ENCODE results near the gene SLU7. TPM values are rescaled to one million over a fixed set of nuclear protein-coding genes. Genes with fewer than 3 reads are reported as not detected.

Gene SLU7
- total RNA-seq, 1 experiment from 2014 or later, result 43.6 TPM

- TF ChIP-seq FOSL1 (IDR thresholded peaks at IDR 0.05; ENCODE audit: low read depth) (no peak), CTCF (IDR thresholded peaks at IDR 0.05 in 2 of 3, conservative IDR thresholded peaks at IDR 0.05 in 1 of 3; ENCODE audit: borderline replicate concordance in 1 of 3, insufficient read depth in 1 of 3, low read depth in 2 of 3, low read length in 2 of 3) (no peak), EZH2 (IDR thresholded peaks at IDR 0.05) (no peak), YY1 (IDR thresholded peaks at IDR 0.05; ENCODE audit: extremely low read depth, insufficient replicate concordance, low read depth, low read length) (no peak)
Observed at GRCh38 chr5:160452795-160453194, 33.9 kb upstream of the SLU7 start (continued).

DNA sequence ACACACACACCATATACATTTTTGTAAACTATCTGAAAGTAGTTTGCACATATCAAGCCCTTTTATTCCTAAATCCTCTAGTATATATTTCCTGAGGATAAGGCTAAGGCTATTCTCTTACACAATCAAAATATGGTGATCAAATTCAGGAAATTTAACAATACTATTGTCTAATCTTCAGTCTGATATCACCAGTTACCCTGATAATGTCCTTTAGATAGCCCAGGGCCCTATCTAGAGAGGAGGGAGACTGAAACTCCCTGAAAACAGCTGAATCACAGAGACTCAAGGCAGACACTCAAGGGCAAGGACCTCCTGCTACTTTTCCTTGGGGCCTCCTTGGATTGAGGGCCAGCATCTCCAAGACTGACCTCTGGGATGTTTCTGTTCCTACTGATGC lies 33.2 kb upstream of the SLU7 start:
- ATAC-seq (no peak), DNase-seq (ENCODE audit: low read depth, low spot score) (no peak)
- no peak overlapping the region for H2AFZ ChIP-seq (ENCODE audit: low read depth, low read length, poor library complexity, severe bottlenecking)
- no peaks in the 10 kb centered on the region for H3K36me3 ChIP-seq (ENCODE audit: control insufficient read depth in 1 of 2, insufficient read depth in 2 of 2, low read length in 2 of 2)
- TF ChIP-seq RAD21 (IDR thresholded peaks at IDR 0.05; ENCODE audit: low read depth) (no peak), SRF (IDR thresholded peaks at IDR 0.05; ENCODE audit: low read depth) (no peak), TCF7L2 (IDR thresholded peaks at IDR 0.05; ENCODE audit: borderline replicate concordance, extremely low read depth, insufficient read depth, insufficient read length) (no peak), ELF1 (IDR thresholded peaks at IDR 0.05; ENCODE audit: borderline replicate concordance, low read depth) (no peak), YY1 (IDR thresholded peaks at IDR 0.05; ENCODE audit: extremely low read depth, insufficient replicate concordance, low read depth, low read length) (no peak), JUND (IDR thresholded peaks at IDR 0.05) (no peak), SP1 (IDR thresholded peaks at IDR 0.05; ENCODE audit: low read depth) (no peak), ZFX (IDR thresholded peaks at IDR 0.05) (no peak), POLR2A (IDR thresholded peaks at IDR 0.05; ENCODE audit: borderline replicate concordance, extremely low read depth, insufficient read depth, insufficient read length) (no peak)
- TF ChIP-seq, protein P1, sequence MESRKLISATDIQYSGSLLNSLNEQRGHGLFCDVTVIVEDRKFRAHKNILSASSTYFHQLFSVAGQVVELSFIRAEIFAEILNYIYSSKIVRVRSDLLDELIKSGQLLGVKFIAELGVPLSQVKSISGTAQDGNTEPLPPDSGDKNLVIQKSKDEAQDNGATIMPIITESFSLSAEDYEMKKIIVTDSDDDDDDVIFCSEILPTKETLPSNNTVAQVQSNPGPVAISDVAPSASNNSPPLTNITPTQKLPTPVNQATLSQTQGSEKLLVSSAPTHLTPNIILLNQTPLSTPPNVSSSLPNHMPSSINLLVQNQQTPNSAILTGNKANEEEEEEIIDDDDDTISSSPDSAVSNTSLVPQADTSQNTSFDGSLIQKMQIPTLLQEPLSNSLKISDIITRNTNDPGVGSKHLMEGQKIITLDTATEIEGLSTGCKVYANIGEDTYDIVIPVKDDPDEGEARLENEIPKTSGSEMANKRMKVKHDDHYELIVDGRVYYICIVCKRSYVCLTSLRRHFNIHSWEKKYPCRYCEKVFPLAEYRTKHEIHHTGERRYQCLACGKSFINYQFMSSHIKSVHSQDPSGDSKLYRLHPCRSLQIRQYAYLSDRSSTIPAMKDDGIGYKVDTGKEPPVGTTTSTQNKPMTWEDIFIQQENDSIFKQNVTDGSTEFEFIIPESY (IDR thresholded peaks at IDR 0.05; ENCODE audit: extremely low read depth, insufficient replicate concordance, low read length), result no peak
- H3K27me3 ChIP-seq (ENCODE audit: insufficient read depth, low read length), result peaks cover 40% of the 10 kb centered on the region
- ChIA-PET RAD21 (ENCODE audit: low non-redundant PET in 1 of 2, low total read pairs in 2 of 2, uncharacterized antibody in 2 of 2, unreplicated experiment in 2 of 2) (no interaction called here), CTCF (interaction anchor here (1.2 kb wide), 1 partner anchor 12 kb away, joined by 3 read pairs; no protein-coding TSS in a partner anchor), POLR2A (no interaction called here)
- H3K4me3 ChIP-seq (replicated peaks in 1 of 2; ENCODE audit: low read depth in 1 of 2, low read length in 2 of 2), result no peak overlapping the region
- intact Hi-C loops (cut with micrococcal nuclease), result no loop called here
- no peaks in the 10 kb centered on the region for H4K20me1 ChIP-seq (ENCODE audit: insufficient read depth)
- no peaks in the 10 kb centered on the region for H3K4me1 ChIP-seq (ENCODE audit: control insufficient read depth in 1 of 2, insufficient read depth in 2 of 2, low read length in 2 of 2)
- H3K9me3 ChIP-seq (ENCODE audit: control insufficient read depth in 1 of 2, insufficient read depth in 1 of 2, low read depth in 1 of 2, low read length in 2 of 2), result no peaks in the 10 kb centered on the region
- no peak overlapping the region for H3K27ac ChIP-seq (ENCODE audit: low read depth, low read length)
- H3K79me2 ChIP-seq (ENCODE audit: insufficient read depth, low read length), result no peaks in the 10 kb centered on the region
- no TSS peak for BruUV-seq (replicated peaks)
- no peaks in the 10 kb centered on the region for H3K9me2 ChIP-seq (ENCODE audit: insufficient read depth)
- H3K9ac ChIP-seq (ENCODE audit: low read length), result no peak overlapping the region
- H3K4me2 ChIP-seq (ENCODE audit: low read length), result no peak overlapping the region
